ENCODE measurements around the gene TSHZ2.

TSHZ2 gene

DNA sequence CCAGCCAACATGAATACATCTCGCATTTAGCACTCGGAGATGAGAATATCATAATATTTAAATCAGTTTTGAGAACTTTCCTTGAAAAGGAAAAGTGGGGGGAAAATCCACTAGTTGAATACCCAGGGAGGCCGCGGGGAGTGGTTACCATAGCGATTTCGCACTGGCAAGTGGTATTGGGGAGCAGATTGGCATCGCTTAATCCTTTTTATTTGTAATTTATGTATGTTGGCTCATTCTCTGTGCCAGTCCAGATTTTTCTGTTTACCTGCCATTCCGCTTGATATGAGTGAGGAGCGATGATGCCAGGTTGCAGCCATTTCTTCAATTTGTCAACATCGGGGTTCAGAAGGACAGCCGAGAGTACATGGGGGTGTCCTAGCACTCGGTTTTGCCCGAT, 329.7 kb downstream of the TSHZ2 start:
- no peak overlapping the region for H3K9ac ChIP-seq (ENCODE audit: low read length)
- H3K9me3 ChIP-seq (ENCODE audit: control insufficient read depth, insufficient read depth, low read depth, low read length) = no peaks in the 10 kb centered on the region
- H3K4me1 ChIP-seq (ENCODE audit: control insufficient read depth, insufficient read depth, low read length) = no peaks in the 10 kb centered on the region
- H3K36me3 ChIP-seq (ENCODE audit: control insufficient read depth, insufficient read depth, low read length) = no peaks in the 10 kb centered on the region
- H3K27ac ChIP-seq (ENCODE audit: low read depth, low read length) = no peak overlapping the region
- H3K27me3 ChIP-seq (ENCODE audit: control insufficient read depth, insufficient read depth, low read length) = no peaks in the 10 kb centered on the region
- H3K4me3 ChIP-seq (ENCODE audit: low read depth, low read length) = no peak overlapping the region

DNA sequence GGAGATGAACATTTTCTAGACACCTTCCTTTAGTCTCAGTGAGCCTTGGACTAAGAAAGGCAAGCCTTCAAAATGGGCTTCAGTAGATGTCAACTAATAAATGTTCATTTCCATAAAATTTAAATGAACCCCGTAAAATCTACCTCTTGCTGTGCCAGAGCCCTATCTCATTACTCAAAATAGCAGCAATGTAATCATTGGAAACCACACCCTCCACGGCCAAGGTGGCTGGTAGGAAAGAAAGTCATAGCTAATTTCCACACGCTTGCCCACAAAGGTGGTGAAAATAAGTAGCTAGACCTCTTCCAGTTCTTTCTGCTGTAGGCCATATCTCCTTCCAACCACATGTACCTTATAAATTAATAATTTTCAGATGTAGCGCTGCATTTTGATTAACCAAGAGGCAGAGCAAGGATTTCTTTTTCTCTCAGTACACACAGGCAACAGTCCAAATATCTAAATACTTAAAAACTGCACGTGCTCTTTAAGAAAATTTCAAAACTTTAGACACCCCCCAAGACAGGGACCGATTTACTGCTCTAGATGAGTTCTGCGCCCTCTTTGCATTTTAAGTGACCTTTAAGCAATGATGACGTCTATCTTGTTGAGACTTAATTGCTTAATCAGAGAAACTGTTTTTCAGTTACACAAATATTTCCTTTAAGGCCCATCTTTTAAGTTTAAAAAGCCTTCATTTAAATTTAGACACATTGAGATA, 330.7 kb downstream of the TSHZ2 start:
- H3K27ac ChIP-seq (ENCODE audit: low read depth, low read length) = no peak overlapping the region
- no peaks in the 10 kb centered on the region for H3K4me1 ChIP-seq (ENCODE audit: control insufficient read depth, insufficient read depth, low read length)
- H3K4me3 ChIP-seq (ENCODE audit: low read depth, low read length) = no peak overlapping the region
- no peak overlapping the region for H3K9ac ChIP-seq (ENCODE audit: low read length)
- no peaks in the 10 kb centered on the region for H3K9me3 ChIP-seq (ENCODE audit: control insufficient read depth, insufficient read depth, low read depth, low read length)
- no peaks in the 10 kb centered on the region for H3K27me3 ChIP-seq (ENCODE audit: control insufficient read depth, insufficient read depth, low read length)
- H3K36me3 ChIP-seq (ENCODE audit: control insufficient read depth, insufficient read depth, low read length) = no peaks in the 10 kb centered on the region

- no peak overlapping the region for H3K4me3 ChIP-seq (ENCODE audit: low read depth, low read length)
- no peaks in the 10 kb centered on the region for H3K36me3 ChIP-seq (ENCODE audit: control insufficient read depth, insufficient read depth, low read length)
- no peak overlapping the region for H3K27ac ChIP-seq (ENCODE audit: low read depth, low read length)
- H3K4me1 ChIP-seq (ENCODE audit: control insufficient read depth, insufficient read depth, low read length) = no peaks in the 10 kb centered on the region
- H3K27me3 ChIP-seq (ENCODE audit: control insufficient read depth, insufficient read depth, low read length) = no peaks in the 10 kb centered on the region
- no peaks in the 10 kb centered on the region for H3K9me3 ChIP-seq (ENCODE audit: control insufficient read depth, insufficient read depth, low read depth, low read length)
- no peak overlapping the region for H3K9ac ChIP-seq (ENCODE audit: low read length)
Observed at GRCh38 chr20:53303413-53303760, 331.2 kb downstream of the TSHZ2 start.

- no peak overlapping the region for H3K9ac ChIP-seq (ENCODE audit: low read length)
- no peak overlapping the region for H3K27ac ChIP-seq (ENCODE audit: low read depth, low read length)
- H3K27me3 ChIP-seq (ENCODE audit: control insufficient read depth, insufficient read depth, low read length) = no peaks in the 10 kb centered on the region
- no peaks in the 10 kb centered on the region for H3K36me3 ChIP-seq (ENCODE audit: control insufficient read depth, insufficient read depth, low read length)
- H3K4me1 ChIP-seq (ENCODE audit: control insufficient read depth, insufficient read depth, low read length) = no peaks in the 10 kb centered on the region
- no peaks in the 10 kb centered on the region for H3K9me3 ChIP-seq (ENCODE audit: control insufficient read depth, insufficient read depth, low read depth, low read length)
- H3K4me3 ChIP-seq (ENCODE audit: low read depth, low read length) = no peak overlapping the region
Observed at GRCh38 chr20:53304146-53304545, 332.0 kb downstream of the TSHZ2 start.

DNA sequence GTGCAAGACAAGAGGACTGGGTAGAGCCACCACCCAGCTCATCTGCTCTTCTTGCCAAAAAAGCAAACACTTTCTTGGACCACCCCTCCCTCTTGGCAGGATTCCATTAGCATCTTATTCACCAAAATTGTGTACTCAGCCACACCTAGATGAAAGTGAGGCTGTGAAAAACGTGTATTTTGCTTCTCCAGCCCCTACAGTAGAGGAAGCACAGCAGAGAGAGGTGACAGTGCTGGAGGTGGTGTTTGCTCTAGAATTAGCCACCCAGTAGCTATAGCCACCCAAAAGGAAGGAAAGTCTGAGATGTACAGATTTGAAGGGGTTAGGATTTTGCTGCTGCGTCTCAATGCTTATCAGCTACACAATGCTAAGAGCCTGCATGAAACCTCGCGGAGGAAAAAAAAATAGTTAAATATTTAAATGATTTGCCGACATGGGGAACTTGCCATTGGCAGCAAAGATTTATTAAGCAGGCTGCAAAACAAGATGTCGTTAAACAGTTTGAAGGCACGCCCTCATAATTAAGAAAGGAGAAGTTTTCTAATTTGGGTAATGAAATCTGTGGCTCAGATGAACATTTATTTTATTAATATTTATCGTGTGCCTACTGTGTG, 334.1 kb downstream of the TSHZ2 start:
- Histone ChIP-seq H3K9me3 (ENCODE audit: control insufficient read depth, insufficient read depth, low read depth, low read length) (peaks cover 7% of the 10 kb centered on the region), H3K4me1 (ENCODE audit: control insufficient read depth, insufficient read depth, low read length) (no peaks in the 10 kb centered on the region), H3K27me3 (ENCODE audit: control insufficient read depth, insufficient read depth, low read length) (no peaks in the 10 kb centered on the region), H3K36me3 (ENCODE audit: control insufficient read depth, insufficient read depth, low read length) (no peaks in the 10 kb centered on the region), H3K4me3 (ENCODE audit: low read depth, low read length) (no peak overlapping the region), H3K9ac (ENCODE audit: low read length) (no peak overlapping the region), H3K27ac (ENCODE audit: low read depth, low read length) (no peak overlapping the region)

DNA sequence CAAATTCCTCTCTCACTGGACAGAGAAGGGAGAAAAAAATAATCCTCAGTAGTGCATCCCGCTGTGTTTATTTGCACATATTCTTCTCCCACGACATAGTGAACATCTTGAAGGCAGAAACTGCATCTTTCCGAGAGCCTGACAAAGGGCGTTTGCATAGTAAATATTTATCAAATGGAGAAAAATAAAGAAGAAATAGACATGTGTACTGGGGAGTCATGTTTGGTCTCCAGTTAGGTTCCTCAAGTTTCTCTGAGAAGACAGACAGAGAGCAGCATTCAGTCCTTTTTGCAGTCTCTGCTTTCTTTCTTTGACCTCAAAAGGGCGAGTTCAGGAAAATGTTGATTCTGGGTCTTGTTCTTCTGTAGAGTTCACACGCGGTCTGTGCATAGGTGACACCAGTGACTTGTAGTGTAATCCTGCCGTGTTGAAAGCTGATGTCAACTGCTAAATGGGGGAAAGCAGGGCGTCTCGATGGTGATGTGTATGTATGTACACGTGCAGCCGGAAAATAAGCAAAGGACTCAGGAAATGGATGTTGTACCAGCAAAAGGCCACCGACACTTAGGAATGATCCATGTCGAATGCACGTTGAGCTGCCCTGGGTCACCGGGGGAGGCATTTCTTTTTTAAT, 335.9 kb downstream of the TSHZ2 start:
- H3K27me3 ChIP-seq (ENCODE audit: control insufficient read depth, insufficient read depth, low read length) = no peaks in the 10 kb centered on the region
- H3K27ac ChIP-seq (ENCODE audit: low read depth, low read length) = no peak overlapping the region
- no peak overlapping the region for H3K9ac ChIP-seq (ENCODE audit: low read length)
- no peaks in the 10 kb centered on the region for H3K4me1 ChIP-seq (ENCODE audit: control insufficient read depth, insufficient read depth, low read length)
- H3K36me3 ChIP-seq (ENCODE audit: control insufficient read depth, insufficient read depth, low read length) = no peaks in the 10 kb centered on the region
- H3K9me3 ChIP-seq (ENCODE audit: control insufficient read depth, insufficient read depth, low read depth, low read length) = peaks cover 7% of the 10 kb centered on the region
- H3K4me3 ChIP-seq (ENCODE audit: low read depth, low read length) = no peak overlapping the region

DNA sequence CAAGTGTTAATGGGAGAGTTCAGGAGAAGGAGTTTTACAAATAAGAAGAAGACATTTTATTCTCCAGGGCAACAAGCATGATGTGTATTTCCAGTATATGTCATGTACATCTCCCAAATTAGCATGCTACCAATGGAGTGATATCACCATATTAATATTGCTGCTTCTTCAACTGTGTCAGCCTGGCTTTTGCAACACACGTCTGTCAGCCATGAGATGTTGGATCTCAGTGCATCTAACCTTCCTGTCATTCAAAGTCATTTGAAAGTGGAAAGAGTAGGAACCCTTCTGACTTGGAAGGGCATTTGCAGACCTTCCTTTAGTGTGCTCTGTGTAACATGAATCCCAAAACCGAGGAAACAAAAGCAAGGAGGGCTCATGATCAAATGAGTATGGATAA, 337.4 kb downstream of the TSHZ2 start:
- Histone ChIP-seq H3K27ac (ENCODE audit: low read depth, low read length) (no peak overlapping the region), H3K27me3 (ENCODE audit: control insufficient read depth, insufficient read depth, low read length) (no peaks in the 10 kb centered on the region), H3K4me3 (ENCODE audit: low read depth, low read length) (no peak overlapping the region), H3K4me1 (ENCODE audit: control insufficient read depth, insufficient read depth, low read length) (no peaks in the 10 kb centered on the region), H3K36me3 (ENCODE audit: control insufficient read depth, insufficient read depth, low read length) (no peaks in the 10 kb centered on the region), H3K9ac (ENCODE audit: low read length) (no peak overlapping the region), H3K9me3 (ENCODE audit: control insufficient read depth, insufficient read depth, low read depth, low read length) (peaks cover 7% of the 10 kb centered on the region)

DNA sequence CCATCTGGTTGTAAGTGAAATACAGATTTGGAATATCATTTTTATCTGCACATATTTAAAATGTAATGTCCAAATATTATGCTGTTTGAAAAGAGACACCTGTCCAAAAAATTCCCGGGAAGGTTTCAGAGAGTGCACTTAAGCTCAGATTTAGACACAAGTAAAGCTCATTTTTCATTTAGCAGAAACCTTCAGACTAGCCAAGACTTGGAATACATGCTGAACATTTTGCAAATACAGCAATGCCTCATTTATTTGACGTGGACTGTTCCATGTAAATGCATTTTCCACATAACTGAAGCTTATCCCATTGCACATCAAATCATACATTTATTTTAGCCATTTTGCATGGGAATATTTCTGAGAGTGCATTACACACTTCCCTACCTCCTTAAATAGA, 340.8 kb downstream of the TSHZ2 start:
- no peak overlapping the region for H3K9ac ChIP-seq (ENCODE audit: low read length)
- H3K4me3 ChIP-seq (ENCODE audit: low read depth, low read length) = no peak overlapping the region
- H3K27me3 ChIP-seq (ENCODE audit: control insufficient read depth, insufficient read depth, low read length) = no peaks in the 10 kb centered on the region
- no peaks in the 10 kb centered on the region for H3K36me3 ChIP-seq (ENCODE audit: control insufficient read depth, insufficient read depth, low read length)
- peaks cover 7% of the 10 kb centered on the region for H3K9me3 ChIP-seq (ENCODE audit: control insufficient read depth, insufficient read depth, low read depth, low read length)
- peaks cover 22% of the 10 kb centered on the region for H3K4me1 ChIP-seq (ENCODE audit: control insufficient read depth, insufficient read depth, low read length)
- no peak overlapping the region for H3K27ac ChIP-seq (ENCODE audit: low read depth, low read length)

GRCh38 chr20:53316206-53316937, 344.2 kb downstream of the TSHZ2 start:
- no peak overlapping the region for H3K4me3 ChIP-seq (ENCODE audit: low read depth, low read length)
- no peaks in the 10 kb centered on the region for H3K27me3 ChIP-seq (ENCODE audit: control insufficient read depth, insufficient read depth, low read length)
- no peaks in the 10 kb centered on the region for H3K36me3 ChIP-seq (ENCODE audit: control insufficient read depth, insufficient read depth, low read length)
- no peak overlapping the region for H3K27ac ChIP-seq (ENCODE audit: low read depth, low read length)
- no peaks in the 10 kb centered on the region for H3K9me3 ChIP-seq (ENCODE audit: control insufficient read depth, insufficient read depth, low read depth, low read length)
- H3K4me1 ChIP-seq (ENCODE audit: control insufficient read depth, insufficient read depth, low read length) = peaks cover 22% of the 10 kb centered on the region
- H3K9ac ChIP-seq (ENCODE audit: low read length) = no peak overlapping the region

GRCh38 chr20:53319200-53319599, 347.0 kb downstream of the TSHZ2 start:
- Histone ChIP-seq H3K9ac (ENCODE audit: low read length) (no peak overlapping the region), H3K9me3 (ENCODE audit: control insufficient read depth, insufficient read depth, low read depth, low read length) (no peaks in the 10 kb centered on the region), H3K4me3 (ENCODE audit: low read depth, low read length) (no peak overlapping the region), H3K36me3 (ENCODE audit: control insufficient read depth, insufficient read depth, low read length) (no peaks in the 10 kb centered on the region), H3K27me3 (ENCODE audit: control insufficient read depth, insufficient read depth, low read length) (no peaks in the 10 kb centered on the region), H3K27ac (ENCODE audit: low read depth, low read length) (no peak overlapping the region), H3K4me1 (ENCODE audit: control insufficient read depth, insufficient read depth, low read length) (peaks cover 22% of the 10 kb centered on the region)

- Histone ChIP-seq H3K9ac (ENCODE audit: low read length) (no peak overlapping the region), H3K9me3 (ENCODE audit: control insufficient read depth, insufficient read depth, low read depth, low read length) (no peaks in the 10 kb centered on the region), H3K4me3 (ENCODE audit: low read depth, low read length) (no peak overlapping the region), H3K27ac (ENCODE audit: low read depth, low read length) (no peak overlapping the region), H3K4me1 (ENCODE audit: control insufficient read depth, insufficient read depth, low read length) (peaks cover 22% of the 10 kb centered on the region), H3K36me3 (ENCODE audit: control insufficient read depth, insufficient read depth, low read length) (no peaks in the 10 kb centered on the region), H3K27me3 (ENCODE audit: control insufficient read depth, insufficient read depth, low read length) (no peaks in the 10 kb centered on the region)
Observed at GRCh38 chr20:53319716-53320115, 347.6 kb downstream of the TSHZ2 start.

Measured in HUES6 (cell line).